Measurements from ENCODE around the gene ZNF362. TPM values are rescaled to one million over a fixed set of nuclear protein-coding genes. Genes with fewer than 3 reads are reported as not detected.
"Not testable (repeated sequence)": the region's sequence is repeated elsewhere in the genome, so short reads cannot be mapped to it uniquely, and the experiment has no call there.

The ZNF362 gene
- total RNA-seq, 1 donor, result 13.4 TPM

- no peak for TF ChIP-seq CTCF (IDR thresholded peaks at IDR 0.05; ENCODE audit: extremely low read depth, low read depth, low read length)
- no peak overlapping the region for H3K4me3 ChIP-seq (ENCODE audit: insufficient read depth, low read length)
- H2AFZ ChIP-seq (ENCODE audit: low read length), result no peak overlapping the region
Observed at GRCh38 chr1:33237579-33237978, 18.7 kb upstream of the ZNF362 start.

GRCh38 chr1:33238194-33238724, 18.0 kb upstream of the ZNF362 start:
- H3K27me3 ChIP-seq (ENCODE audit: insufficient read depth, low read length); DNase-seq (ENCODE audit: insufficient read length, low spot score, missing footprints); H3K4me2 ChIP-seq (ENCODE audit: insufficient read depth, low read length); H3K79me2 ChIP-seq (ENCODE audit: insufficient read depth, low read length); H2AFZ ChIP-seq (ENCODE audit: low read length); H3K9me3 ChIP-seq (ENCODE audit: low read depth, low read length); H3K36me3 ChIP-seq (ENCODE audit: insufficient read depth, low read length); H3K27ac ChIP-seq (ENCODE audit: low read depth, low read length); H4K20me1 ChIP-seq (ENCODE audit: insufficient read depth, low read length); H3K4me1 ChIP-seq (ENCODE audit: insufficient read depth, low read length); H3K4me3 ChIP-seq (ENCODE audit: insufficient read depth, low read length): not testable (repeated sequence)

More at GRCh38 chr1:33237579-33237978, 18.7 kb upstream of the ZNF362 start:
- DNase-seq (ENCODE audit: insufficient read length, low spot score, missing footprints), result no peak
- Histone ChIP-seq H3K27me3 (ENCODE audit: insufficient read depth, low read length) (no peaks in the 10 kb centered on the region), H3K4me2 (ENCODE audit: insufficient read depth, low read length) (no peak overlapping the region), H3K4me1 (ENCODE audit: insufficient read depth, low read length) (no peaks in the 10 kb centered on the region), H4K20me1 (ENCODE audit: insufficient read depth, low read length) (no peaks in the 10 kb centered on the region), H3K36me3 (ENCODE audit: insufficient read depth, low read length) (no peaks in the 10 kb centered on the region), H3K27ac (ENCODE audit: low read depth, low read length) (no peak overlapping the region), H3K9me3 (ENCODE audit: low read depth, low read length) (no peaks in the 10 kb centered on the region), H3K79me2 (ENCODE audit: insufficient read depth, low read length) (no peaks in the 10 kb centered on the region)

- H3K4me1 ChIP-seq (ENCODE audit: insufficient read depth, low read length); H3K9me3 ChIP-seq (ENCODE audit: low read depth, low read length); H4K20me1 ChIP-seq (ENCODE audit: insufficient read depth, low read length); H2AFZ ChIP-seq (ENCODE audit: low read length); H3K4me3 ChIP-seq (ENCODE audit: insufficient read depth, low read length); H3K27me3 ChIP-seq (ENCODE audit: insufficient read depth, low read length); H3K27ac ChIP-seq (ENCODE audit: low read depth, low read length); DNase-seq (ENCODE audit: insufficient read length, low spot score, missing footprints); H3K79me2 ChIP-seq (ENCODE audit: insufficient read depth, low read length); H3K4me2 ChIP-seq (ENCODE audit: insufficient read depth, low read length); H3K36me3 ChIP-seq (ENCODE audit: insufficient read depth, low read length): not testable (repeated sequence)
Observed at GRCh38 chr1:33239410-33239809, 16.9 kb upstream of the ZNF362 start.

- no peak for TF ChIP-seq CTCF (IDR thresholded peaks at IDR 0.05; ENCODE audit: extremely low read depth, low read depth, low read length)
- DNase-seq (ENCODE audit: insufficient read length, low spot score, missing footprints), result no peak
Observed at GRCh38 chr1:33241866-33242265, 14.4 kb upstream of the ZNF362 start.

GRCh38 chr1:33242652-33243051, 13.6 kb upstream of the ZNF362 start:
- H3K4me2 ChIP-seq (ENCODE audit: insufficient read depth, low read length), result no peak overlapping the region
- TF ChIP-seq CTCF (IDR thresholded peaks at IDR 0.05; ENCODE audit: extremely low read depth, low read depth, low read length), result no peak

More at GRCh38 chr1:33241866-33242265, 14.4 kb upstream of the ZNF362 start:
- no peak overlapping the region for H3K4me3 ChIP-seq (ENCODE audit: insufficient read depth, low read length)
- H3K4me1 ChIP-seq (ENCODE audit: insufficient read depth, low read length), result no peaks in the 10 kb centered on the region
- H3K27me3 ChIP-seq (ENCODE audit: insufficient read depth, low read length), result no peaks in the 10 kb centered on the region
- no peaks in the 10 kb centered on the region for H3K79me2 ChIP-seq (ENCODE audit: insufficient read depth, low read length)
- no peaks in the 10 kb centered on the region for H3K9me3 ChIP-seq (ENCODE audit: low read depth, low read length)
- no peaks in the 10 kb centered on the region for H3K36me3 ChIP-seq (ENCODE audit: insufficient read depth, low read length)
- no peaks in the 10 kb centered on the region for H4K20me1 ChIP-seq (ENCODE audit: insufficient read depth, low read length)
- no peak overlapping the region for H3K27ac ChIP-seq (ENCODE audit: low read depth, low read length)
- H3K4me2 ChIP-seq (ENCODE audit: insufficient read depth, low read length), result no peak overlapping the region
- H2AFZ ChIP-seq (ENCODE audit: low read length), result no peak overlapping the region

More at GRCh38 chr1:33242652-33243051, 13.6 kb upstream of the ZNF362 start:
- Histone ChIP-seq H3K36me3 (ENCODE audit: insufficient read depth, low read length) (no peaks in the 10 kb centered on the region), H3K4me1 (ENCODE audit: insufficient read depth, low read length) (no peaks in the 10 kb centered on the region), H3K79me2 (ENCODE audit: insufficient read depth, low read length) (no peaks in the 10 kb centered on the region), H4K20me1 (ENCODE audit: insufficient read depth, low read length) (no peaks in the 10 kb centered on the region), H3K27me3 (ENCODE audit: insufficient read depth, low read length) (no peaks in the 10 kb centered on the region), H3K27ac (ENCODE audit: low read depth, low read length) (no peak overlapping the region), H3K9me3 (ENCODE audit: low read depth, low read length) (no peaks in the 10 kb centered on the region), H2AFZ (ENCODE audit: low read length) (no peak overlapping the region), H3K4me3 (ENCODE audit: insufficient read depth, low read length) (no peak overlapping the region)
- no peak for DNase-seq (ENCODE audit: insufficient read length, low spot score, missing footprints)

Measured in osteoblast (primary cell).